HepG2 (cell line): ENCODE measurements around the gene TAF1B. TPM values are rescaled to one million over a fixed set of nuclear protein-coding genes. Genes with fewer than 3 reads are reported as not detected.

Experiments used
- ARID2 ChIP-seq: sonication (generic); formaldehyde crosslinking; IDR thresholded peaks from 2 replicates; pipeline ENCODE4 v1.8.1; 2022; ENCODE audit warnings: mild to moderate bottlenecking, missing genetic modification reagents, borderline replicate concordance
- ASH2L ChIP-seq: fragments of 300-600, 200-600 bp; sonication (generic); IDR thresholded peaks from 2 replicates; pipeline ENCODE4 v1.7.0; 2017; ENCODE audit warnings: low read depth, mild to moderate bottlenecking, moderate library complexity, mixed read lengths, low read length; ENCODE audit not compliant: insufficient read length
- BATF2 ChIP-seq: sonication (generic); formaldehyde crosslinking; IDR thresholded peaks from 2 replicates; pipeline ENCODE4 v1.8.0; 2022; ENCODE audit warnings: mild to moderate bottlenecking, missing genetic modification reagents, moderate library complexity
- ELF3 ChIP-seq: IDR thresholded peaks from 2 replicates; pipeline ENCODE4 v1.6.1; 2016; ENCODE audit warnings: missing genetic modification reagents, missing compliant biosample characterization
- HDAC2 ChIP-seq: sonication (generic); formaldehyde crosslinking; IDR thresholded peaks from 2 replicates; pipeline ENCODE4 v1.4.0; 2020; ENCODE audit warnings: missing genetic modification reagents
- HMGA1 ChIP-seq: sonication (generic); formaldehyde crosslinking; conservative IDR thresholded peaks from 2 replicates; pipeline ENCODE4 v1.4.0; 2020; ENCODE audit warnings: missing genetic modification reagents
- HNF4A ChIP-seq: sonication (generic); formaldehyde crosslinking; IDR thresholded peaks from 2 replicates; pipeline ENCODE4 v1.4.0; 2020; ENCODE audit warnings: missing genetic modification reagents
- KLF12 ChIP-seq: sonication (generic); formaldehyde crosslinking; IDR thresholded peaks from 2 replicates; pipeline ENCODE4 v1.4.0; 2020; ENCODE audit warnings: missing genetic modification reagents, borderline replicate concordance
- NPAS2 ChIP-seq: sonication (generic); formaldehyde crosslinking; IDR thresholded peaks from 2 replicates; pipeline ENCODE4 v1.8.0; 2022; ENCODE audit warnings: mild to moderate bottlenecking, missing genetic modification reagents, borderline replicate concordance
- PLRG1 ChIP-seq: fragments of 450-650 bp; conservative IDR thresholded peaks from 2 replicates; pipeline ENCODE4 v1.6.1; 2016
- POLR2G ChIP-seq: fragments of 200-400 bp; formaldehyde crosslinking; IDR thresholded peaks from 2 replicates; pipeline ENCODE4 v1.6.1; 2018; ENCODE audit warnings: mild to moderate bottlenecking, low read depth, low read length, moderate library complexity
- RCOR2 ChIP-seq: IDR thresholded peaks from 2 replicates; pipeline ENCODE4 v1.6.1; 2016; ENCODE audit warnings: missing biosample characterization, missing genetic modification reagents
- SALL1 ChIP-seq: sonication (generic); formaldehyde crosslinking; IDR thresholded peaks from 2 replicates; pipeline ENCODE4 v1.8.0; 2022; ENCODE audit warnings: mild to moderate bottlenecking, missing genetic modification reagents
- SOX13 ChIP-seq, 3 experiments: fragments of 450-650 bp in 1 of 3; sonication (generic) in 1 of 3; formaldehyde crosslinking in 1 of 3; IDR thresholded peaks in 2 of 3; conservative IDR thresholded peaks in 1 of 3; 2 replicates each; pipeline versions ENCODE4 v1.5.0 to v1.6.1; 2016 to 2020; ENCODE audit warnings: antibody characterized with exemption in 1 of 3, mild to moderate bottlenecking in 1 of 3, missing compliant biosample characterization in 1 of 3, missing genetic modification reagents in 1 of 3, moderate library complexity in 1 of 3
- SRSF4 ChIP-seq: fragments of 200-400 bp; formaldehyde crosslinking; IDR thresholded peaks from one replicate; pipeline ENCODE4 v1.6.1; 2018; ENCODE audit warnings: mild to moderate bottlenecking, low read depth, low read length, moderate library complexity; ENCODE audit not compliant: poor library complexity, severe bottlenecking
- TAF15 ChIP-seq: fragments of 200-400 bp; formaldehyde crosslinking; IDR thresholded peaks from one replicate; pipeline ENCODE4 v1.6.1; 2018; ENCODE audit warnings: mild to moderate bottlenecking, low read depth, low read length; ENCODE audit not compliant: poor library complexity, severe bottlenecking
- TCF7 ChIP-seq: sonication (generic); IDR thresholded peaks from 2 replicates; pipeline ENCODE4 v1.6.1; 2016; ENCODE audit warnings: antibody characterized with exemption, low read depth
- ZFP62 ChIP-seq: sonication (generic); formaldehyde crosslinking; IDR thresholded peaks from 2 replicates; pipeline ENCODE4 v1.4.0; 2020; ENCODE audit warnings: missing genetic modification reagents
- ZFP90 ChIP-seq: sonication (generic); formaldehyde crosslinking; IDR thresholded peaks from 2 replicates; pipeline ENCODE4 v1.8.0; 2022; ENCODE audit warnings: missing genetic modification reagents, mild to moderate bottlenecking, inconsistent platforms, borderline replicate concordance
- ZFX ChIP-seq: sonication (generic); formaldehyde crosslinking; IDR thresholded peaks from 2 replicates; pipeline ENCODE4 v1.4.0; 2020; ENCODE audit warnings: mild to moderate bottlenecking, low read depth, missing genetic modification reagents, moderate library complexity
- ZMYM3 ChIP-seq: sonication (generic); formaldehyde crosslinking; IDR thresholded peaks from 2 replicates; pipeline ENCODE4 v1.5.1; 2020; ENCODE audit warnings: mild to moderate bottlenecking, missing genetic modification reagents
- ZNF180 ChIP-seq: sonication (generic); formaldehyde crosslinking; IDR thresholded peaks from 2 replicates; pipeline ENCODE4 v1.4.0; 2020; ENCODE audit warnings: low read depth, missing genetic modification reagents, borderline replicate concordance
- ZNF530 ChIP-seq: sonication (generic); formaldehyde crosslinking; IDR thresholded peaks from 2 replicates; pipeline ENCODE4 v1.5.0; 2020; ENCODE audit warnings: low read depth, mild to moderate bottlenecking, missing genetic modification reagents
- ZNF574 ChIP-seq: sonication (generic); formaldehyde crosslinking; IDR thresholded peaks from 2 replicates; pipeline ENCODE4 v1.4.0; 2020; ENCODE audit warnings: missing genetic modification reagents
- ZNF7 ChIP-seq: IDR thresholded peaks from 2 replicates; pipeline ENCODE4 v1.6.1; 2016; ENCODE audit warnings: missing biosample characterization, missing genetic modification reagents
- ZNF772 ChIP-seq: sonication (generic); formaldehyde crosslinking; IDR thresholded peaks from 2 replicates; pipeline ENCODE4 v1.5.0; 2020; ENCODE audit warnings: mild to moderate bottlenecking, missing genetic modification reagents
- ZNF780A ChIP-seq: sonication (generic); formaldehyde crosslinking; IDR thresholded peaks from 2 replicates; pipeline ENCODE4 v1.8.0; 2022; ENCODE audit warnings: mild to moderate bottlenecking, missing genetic modification reagents, moderate library complexity
- ZSCAN29 ChIP-seq: sonication (generic); formaldehyde crosslinking; conservative IDR thresholded peaks from 2 replicates; pipeline ENCODE4 v1.4.0; 2020; ENCODE audit warnings: mild to moderate bottlenecking, missing genetic modification reagents
- polyA plus RNA-seq, 8 experiments: library from polyadenylated mRNA; depleted of rRNA in 3 of 8; stranded (reverse) in 7 of 8; unstranded in 1 of 8; fragments of >200 nt; fragmentation: Illumina TruSeq in 4 of 8; extraction: Trizol in 4 of 8; gene quantifications; 2 replicates each; pipeline versions ENCODE4 v1.2.1 to v1.2.3, GENCODE V29; 2011 to 2016; ENCODE audit warnings: low read depth in 4 of 8, missing spikeins in 1 of 8, mixed read lengths in 1 of 8; ENCODE audit not compliant: insufficient read depth in 1 of 8
- total RNA-seq, 5 experiments: library from RNA; depleted of rRNA; stranded (reverse); fragments of >200 nt; fragmentation: Illumina TruSeq; extraction: Trizol; gene quantifications; 2 replicates each; pipeline ENCODE4 v1.2.3, GENCODE V29; 2016; ENCODE audit warnings: low read depth in 1 of 5

TAF1B gene
- total and polyA plus RNA-seq, 2 of the 13 experiments (the other 11 are each of a cell fraction or from before 2014, with no cell fraction given): 13.3 to 27.7 TPM

GRCh38 chr2:9941196-9941995 lies 98.1 kb downstream of the TAF1B start (continued):
- TF ChIP-seq HMGA1 (CRISPR knock-in tag) (no peak), ARID2 (CRISPR knock-in tag) (peak; percentile 90; the same call in 1 of the 2 replicates), ASH2L (peak; percentile 26), POLR2G (0 out of 2 replicates have a peak, but pooled peaks have one; percentile 33), ELF3 (CRISPR knock-in tag) (peak; percentile 71), ZSCAN29 (no peak), PLRG1 (no peak), NPAS2 (CRISPR knock-in tag) (no peak), HNF4A (CRISPR knock-in tag) (no peak), HDAC2 (0 out of 2 replicates have a peak, but pooled peaks have one; percentile 30), TAF15 (no peak), ZFP90 (CRISPR knock-in tag) (no peak), ZNF530 (CRISPR knock-in tag) (no peak), ZFX (CRISPR knock-in tag) (peak; percentile 48; the same call in 1 of the 2 replicates), ZNF180 (no peak), SRSF4 (no peak), RCOR2 (no peak), TCF7 (no peak), SALL1 (peak; percentile 21), ZNF7 (CRISPR knock-in tag) (no peak), ZNF772 (CRISPR knock-in tag) (no peak), ZMYM3 (CRISPR knock-in tag) (0 out of 2 replicates have a peak, but pooled peaks have one; percentile 9), BATF2 (CRISPR knock-in tag) (no peak), ZFP62 (CRISPR knock-in tag) (no peak), ZNF780A (CRISPR knock-in tag) (no peak), SOX13 (IDR thresholded peaks at IDR 0.05) (no peak), SOX13 (CRISPR knock-in tag; conservative IDR thresholded peaks at IDR 0.05 in 1 of 2, IDR thresholded peaks at IDR 0.05 in 1 of 2) (peak in 1 of 2 experiments; percentile 17; a peak in 1 of 4 replicates), ZNF574 (CRISPR knock-in tag) (no peak), KLF12 (CRISPR knock-in tag) (no peak)
